Measurements from ENCODE around the gene LDB2. TPM values are rescaled to one million over a fixed set of nuclear protein-coding genes. Genes with fewer than 3 reads are reported as not detected.

Gene LDB2
- total RNA-seq, 1 experiment from 2014 or later: 18.7 TPM

- Histone ChIP-seq H3K27me3 (no peaks in the 10 kb centered on the region), H3K36me3 (peaks cover 2% of the 10 kb centered on the region), H3K4me3 (no peak overlapping the region), H3K9me3 (no peaks in the 10 kb centered on the region)
- DNase-seq: peak; percentile 37
These were observed 138.4 kb downstream of the LDB2 start for GRCh38 chr4:16759931-16760582.

- Histone ChIP-seq H3K9me3 (no peaks in the 10 kb centered on the region), H3K36me3 (peaks cover 2% of the 10 kb centered on the region), H3K27me3 (no peaks in the 10 kb centered on the region), H3K4me3 (no peak overlapping the region)
- no peak for DNase-seq
These were observed 139.6 kb downstream of the LDB2 start for GRCh38 chr4:16758816-16759215.

DNA sequence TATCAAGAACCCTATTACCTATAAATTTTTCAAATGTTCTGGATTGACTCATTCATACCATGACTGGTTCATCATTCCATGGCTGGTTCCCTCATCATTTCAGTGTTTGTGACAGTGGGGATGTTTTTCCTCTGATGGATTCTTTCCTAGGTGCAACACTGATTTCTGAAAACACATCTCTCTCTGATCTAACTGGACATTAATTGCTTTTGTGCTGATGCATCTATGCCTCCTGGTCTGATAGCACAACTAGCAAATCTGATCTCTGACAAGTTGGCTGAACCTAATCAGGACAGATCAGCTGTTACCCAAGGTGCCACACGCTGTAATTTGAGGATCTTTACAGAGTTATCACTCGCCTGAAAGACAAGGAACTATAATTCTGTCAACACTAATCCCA lies 140.2 kb downstream of the LDB2 start:
- no peaks in the 10 kb centered on the region for H3K27me3 ChIP-seq
- no peak for DNase-seq
- no peak overlapping the region for H3K4me3 ChIP-seq
- peaks cover 2% of the 10 kb centered on the region; the same call in 1 of the 2 replicates for H3K36me3 ChIP-seq
- no peaks in the 10 kb centered on the region for H3K9me3 ChIP-seq

- H3K27me3 ChIP-seq: no peaks in the 10 kb centered on the region
- DNase-seq: no peak
- no peak overlapping the region for H3K4me3 ChIP-seq
- no peaks in the 10 kb centered on the region for H3K9me3 ChIP-seq
- H3K36me3 ChIP-seq: peaks cover 6% of the 10 kb centered on the region
These were observed 141.3 kb downstream of the LDB2 start for GRCh38 chr4:16757080-16757521.

- Histone ChIP-seq H3K4me3 (no peak overlapping the region), H3K36me3 (peaks cover 7% of the 10 kb centered on the region), H3K9me3 (no peaks in the 10 kb centered on the region), H3K27me3 (no peaks in the 10 kb centered on the region)
- no peak for DNase-seq
These were observed 144.3 kb downstream of the LDB2 start for GRCh38 chr4:16754104-16754503.

DNA sequence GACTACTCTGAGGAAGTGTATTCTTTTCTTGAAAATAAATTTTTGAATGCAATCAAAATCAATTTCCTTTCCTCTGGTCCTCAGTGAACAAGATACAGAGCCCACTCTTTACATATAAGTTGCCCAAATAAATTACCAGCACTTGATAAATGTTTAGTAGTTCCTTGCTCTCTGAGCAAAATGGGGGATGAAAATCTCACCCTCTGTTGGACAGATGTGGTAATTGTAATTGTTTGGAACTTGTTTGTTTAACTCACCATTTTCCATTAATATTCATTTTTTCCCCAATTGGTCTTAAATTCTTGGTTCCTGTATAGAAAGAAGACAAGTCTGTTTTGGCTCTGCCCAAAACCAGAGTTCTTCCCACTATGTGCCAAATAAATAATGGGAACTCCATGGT lies 146.3 kb downstream of the LDB2 start:
- H3K36me3 ChIP-seq: peaks cover 5% of the 10 kb centered on the region
- no peak for DNase-seq
- no peak overlapping the region for H3K4me3 ChIP-seq
- no peaks in the 10 kb centered on the region for H3K9me3 ChIP-seq
- no peaks in the 10 kb centered on the region for H3K27me3 ChIP-seq

- no peaks in the 10 kb centered on the region for H3K27me3 ChIP-seq
- H3K36me3 ChIP-seq: peaks cover 5% of the 10 kb centered on the region; the same call in 1 of the 2 replicates
- H3K9me3 ChIP-seq: no peaks in the 10 kb centered on the region
- DNase-seq: no peak
- H3K4me3 ChIP-seq: no peak overlapping the region
These were observed 147.4 kb downstream of the LDB2 start for GRCh38 chr4:16750882-16751642.

DNA sequence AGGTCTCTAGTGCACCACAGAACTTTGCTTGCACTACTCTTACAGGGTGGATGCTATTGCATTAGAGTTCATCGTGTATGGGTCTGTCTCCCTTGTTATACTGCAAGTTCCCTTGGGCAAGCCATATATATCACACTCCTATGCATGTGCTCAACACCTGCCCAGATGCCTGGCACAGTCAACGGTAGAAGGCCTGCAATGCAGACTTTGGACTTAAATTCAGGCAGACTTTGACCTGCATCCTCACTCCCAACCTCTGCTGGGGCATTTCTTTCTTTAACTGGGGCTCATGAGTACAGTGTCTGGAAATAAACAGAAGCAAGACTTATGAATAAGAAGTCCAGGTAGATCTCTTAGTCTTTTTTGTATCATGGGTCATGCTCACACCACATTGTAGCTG lies 148.2 kb downstream of the LDB2 start:
- H3K36me3 ChIP-seq: peaks cover 5% of the 10 kb centered on the region; the same call in 1 of the 2 replicates
- no peaks in the 10 kb centered on the region for H3K9me3 ChIP-seq
- H3K27me3 ChIP-seq: no peaks in the 10 kb centered on the region
- DNase-seq: no peak
- H3K4me3 ChIP-seq: no peak overlapping the region

GRCh38 chr4:16745887-16746286 lies 152.6 kb downstream of the LDB2 start:
- no peak for DNase-seq
- H3K36me3 ChIP-seq: no peaks in the 10 kb centered on the region
- H3K27me3 ChIP-seq: no peaks in the 10 kb centered on the region
- H3K9me3 ChIP-seq: no peaks in the 10 kb centered on the region
- H3K4me3 ChIP-seq: no peak overlapping the region

DNA sequence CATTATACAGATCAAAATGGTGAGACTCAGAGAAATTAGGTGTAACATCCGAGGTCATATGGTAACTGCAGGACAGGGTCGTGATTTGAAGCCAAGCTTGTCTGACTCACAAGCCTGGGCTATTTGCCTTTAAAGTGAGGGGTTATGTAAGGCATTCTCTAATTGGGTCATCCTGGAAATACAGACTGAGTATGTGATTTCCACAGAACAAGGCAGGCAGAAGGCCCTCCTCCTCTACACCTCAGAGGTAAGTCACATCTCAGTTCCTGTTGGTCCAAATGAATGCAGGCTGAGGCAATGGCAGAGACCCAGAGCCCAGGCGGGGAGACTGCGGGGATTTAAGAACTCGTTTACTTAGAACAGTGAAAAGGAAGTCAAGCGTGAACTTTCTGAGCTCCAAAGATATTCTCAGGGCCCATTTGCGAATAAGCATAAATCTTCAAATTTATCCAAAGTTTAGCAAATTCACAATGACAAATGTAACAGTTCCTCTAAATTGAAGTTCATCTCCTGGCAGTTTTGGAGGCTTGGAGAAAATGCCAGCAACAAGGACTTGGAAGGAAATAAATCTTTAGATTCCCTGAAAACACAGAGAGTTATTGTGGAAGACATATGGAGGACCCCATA lies 153.3 kb downstream of the LDB2 start:
- Histone ChIP-seq H3K4me3 (no peak overlapping the region), H3K9me3 (no peaks in the 10 kb centered on the region), H3K36me3 (no peaks in the 10 kb centered on the region), H3K27me3 (no peaks in the 10 kb centered on the region)
- peak; percentile 57 for DNase-seq

- Histone ChIP-seq H3K9me3 (no peaks in the 10 kb centered on the region), H3K27me3 (no peaks in the 10 kb centered on the region), H3K4me3 (no peak overlapping the region), H3K36me3 (no peaks in the 10 kb centered on the region)
- no peak for DNase-seq
These were observed 157.2 kb downstream of the LDB2 start for GRCh38 chr4:16741287-16741686.

GRCh38 chr4:16739997-16740624 lies 158.3 kb downstream of the LDB2 start:
- no peaks in the 10 kb centered on the region for H3K9me3 ChIP-seq
- no peak overlapping the region for H3K4me3 ChIP-seq
- H3K27me3 ChIP-seq: no peaks in the 10 kb centered on the region
- no peaks in the 10 kb centered on the region for H3K36me3 ChIP-seq
- no peak for DNase-seq

- Histone ChIP-seq H3K36me3 (no peaks in the 10 kb centered on the region), H3K27me3 (no peaks in the 10 kb centered on the region), H3K4me3 (no peak overlapping the region), H3K9me3 (no peaks in the 10 kb centered on the region)
- DNase-seq: no peak
These were observed 159.9 kb downstream of the LDB2 start for GRCh38 chr4:16738558-16738957.

DNA sequence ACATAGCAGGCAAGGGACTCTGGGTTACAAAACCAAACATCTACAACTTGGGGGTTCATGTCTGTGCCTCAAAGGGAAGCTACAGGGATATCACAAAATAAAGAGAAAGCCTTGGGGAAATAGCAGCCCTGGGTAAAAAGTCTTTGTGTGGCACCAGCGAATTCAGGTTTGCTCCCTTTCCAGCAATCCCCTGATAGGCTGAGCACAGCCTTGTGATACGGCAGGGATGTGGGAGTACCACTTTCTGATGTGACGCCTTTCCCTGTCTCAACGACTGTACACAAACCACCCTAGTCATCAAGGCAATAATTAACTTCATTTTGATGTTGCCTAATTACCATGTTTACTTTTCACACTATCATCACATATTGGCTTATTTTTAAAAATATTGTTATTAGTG lies 164.9 kb downstream of the LDB2 start:
- no peak for DNase-seq
- no peaks in the 10 kb centered on the region for H3K27me3 ChIP-seq
- no peak overlapping the region for H3K4me3 ChIP-seq
- H3K9me3 ChIP-seq: no peaks in the 10 kb centered on the region
- no peaks in the 10 kb centered on the region for H3K36me3 ChIP-seq

DNA sequence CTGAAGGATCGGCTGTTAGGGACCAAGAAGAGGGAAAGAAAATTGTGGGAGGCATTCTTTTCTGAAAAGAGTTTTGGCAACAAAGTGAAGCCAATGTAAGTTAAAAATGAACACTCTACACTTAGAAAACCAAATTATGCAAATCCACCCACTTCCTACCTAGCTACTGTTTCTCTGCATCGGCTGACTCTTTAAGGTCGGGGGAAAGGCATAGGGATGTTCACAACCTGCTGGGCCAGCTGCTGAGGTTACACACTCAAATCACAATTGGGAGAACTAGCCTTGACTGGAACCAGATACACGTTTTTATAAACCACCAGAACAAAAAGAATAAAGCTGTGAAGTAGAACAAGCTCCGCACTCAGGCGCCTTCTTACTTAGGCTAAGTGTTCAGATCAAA lies 165.7 kb downstream of the LDB2 start:
- no peaks in the 10 kb centered on the region for H3K36me3 ChIP-seq
- no peaks in the 10 kb centered on the region for H3K9me3 ChIP-seq
- DNase-seq: no peak
- H3K4me3 ChIP-seq: no peak overlapping the region
- H3K27me3 ChIP-seq: no peaks in the 10 kb centered on the region

DNA sequence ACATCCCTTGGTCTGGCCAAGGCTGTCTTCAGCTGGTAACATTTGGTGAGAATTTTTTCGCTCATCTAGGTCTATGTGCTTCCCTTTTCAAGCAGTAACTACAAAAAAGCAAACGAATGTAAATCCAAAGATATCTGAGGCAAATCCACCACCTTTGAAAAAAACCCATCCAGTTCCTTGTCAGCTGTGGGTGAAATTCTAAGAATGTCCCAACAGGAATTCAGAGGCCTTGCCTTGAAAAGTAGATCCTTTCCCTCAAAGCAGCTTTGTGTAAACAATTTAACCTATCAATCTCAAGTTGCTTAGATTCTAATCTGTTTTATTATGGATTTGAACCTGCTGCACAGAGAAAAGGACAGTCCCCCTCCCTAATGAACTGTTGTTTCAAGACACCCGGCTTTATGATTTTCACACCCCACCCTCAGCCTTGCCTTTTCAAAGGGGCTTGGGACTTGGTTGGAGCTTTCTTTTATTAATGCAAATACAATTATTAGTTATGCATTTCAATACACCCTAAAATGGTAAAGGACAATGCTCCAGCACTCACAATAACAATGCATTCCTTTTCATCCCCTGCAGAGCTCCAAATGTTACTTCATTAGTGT lies 166.6 kb downstream of the LDB2 start:
- H3K4me3 ChIP-seq: no peak overlapping the region

More for the DNA sequence above, 166.6 kb downstream of the LDB2 start:
- H3K9me3 ChIP-seq: no peaks in the 10 kb centered on the region
- no peak for DNase-seq
- H3K36me3 ChIP-seq: no peaks in the 10 kb centered on the region
- H3K27me3 ChIP-seq: no peaks in the 10 kb centered on the region
